HG03025 (cell line): ENCODE data around the gene TEX10.

ENCODE experiments used
- ATAC-seq: cut with Tn5 transposase; IDR thresholded peaks from one replicate; pipeline ENCODE4 v1.9.1; 2021; ENCODE audit warnings: mild to moderate bottlenecking, moderate library complexity; ENCODE audit not compliant: unreplicated experiment, low FRiP score

The TEX10 gene

DNA sequence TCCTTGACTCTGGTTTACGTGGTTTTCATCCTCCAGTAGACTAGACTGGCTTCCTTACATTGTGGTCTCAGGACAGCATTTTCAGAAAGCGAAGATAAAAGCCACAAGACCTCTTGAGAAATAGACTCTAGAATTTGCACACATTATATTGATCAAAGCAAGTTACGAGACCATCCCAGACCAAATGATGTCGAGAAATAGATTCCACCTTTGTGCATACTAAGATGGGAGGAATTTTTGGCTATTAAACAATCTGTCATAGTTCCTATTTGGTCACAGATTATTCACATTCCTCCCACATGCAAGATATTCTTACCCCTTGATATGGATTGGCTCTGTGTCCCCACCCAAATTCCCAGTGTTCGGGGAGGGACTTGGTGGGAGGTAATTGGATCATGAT lies 65.6 kb downstream of the TEX10 start:
- no peak for ATAC-seq

DNA sequence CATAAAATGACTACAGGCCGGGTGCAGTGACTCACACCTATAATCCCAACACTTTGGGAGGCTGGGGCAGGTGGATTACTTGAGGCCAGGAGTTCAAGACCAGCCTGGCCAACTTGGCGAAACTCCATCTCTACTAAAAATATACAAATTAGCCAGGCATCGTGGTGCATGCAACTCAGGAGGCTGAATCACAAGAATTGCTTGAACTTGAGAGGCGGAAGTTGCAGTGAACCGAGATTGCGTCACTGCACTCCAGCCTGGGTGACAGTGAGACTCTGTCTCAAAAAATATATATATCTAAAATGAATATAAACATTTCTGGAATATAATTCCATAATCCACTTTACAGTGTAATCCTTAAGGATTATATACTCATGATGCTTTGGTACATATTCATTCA lies 66.5 kb downstream of the TEX10 start:
- no peak for ATAC-seq

DNA sequence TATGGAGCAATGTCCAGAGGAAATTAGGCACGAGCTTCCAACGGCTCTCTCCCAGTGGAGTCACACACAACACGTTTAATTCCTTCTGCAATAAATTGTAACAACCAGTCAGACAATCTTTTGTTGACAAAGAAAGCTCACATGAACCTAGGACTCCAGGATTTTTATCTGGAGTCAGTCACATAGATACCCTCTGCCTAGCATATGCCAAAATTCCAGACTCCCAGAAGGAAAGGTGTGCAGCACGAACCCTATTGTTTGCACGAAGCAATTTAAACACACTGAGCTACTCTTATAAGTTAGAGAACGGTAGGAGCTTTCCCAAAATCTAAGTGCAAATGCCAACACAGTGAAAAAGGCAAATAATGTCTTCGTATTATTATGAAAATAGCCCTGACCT lies 67.1 kb downstream of the TEX10 start:
- ATAC-seq, result no peak

DNA sequence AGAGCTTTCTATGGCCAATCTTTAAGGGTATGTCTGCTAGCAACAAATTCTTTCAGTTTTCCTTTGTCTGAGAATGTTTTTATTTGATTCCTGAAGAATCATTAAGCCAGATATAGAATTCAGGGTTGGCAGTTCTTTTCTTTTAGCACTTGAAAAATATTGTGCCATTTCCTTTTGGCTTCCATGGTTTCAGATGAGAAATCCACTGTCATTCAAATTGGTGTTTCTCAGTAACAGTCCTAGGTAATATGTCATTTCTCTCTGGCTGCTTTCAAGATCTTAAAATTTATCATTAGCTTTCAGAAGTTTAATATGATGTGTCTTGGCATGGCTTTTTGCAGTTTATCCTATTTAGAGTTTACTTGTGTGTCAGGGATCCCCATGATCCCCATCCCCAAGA lies 67.7 kb downstream of the TEX10 start:
- ATAC-seq, result no peak

DNA sequence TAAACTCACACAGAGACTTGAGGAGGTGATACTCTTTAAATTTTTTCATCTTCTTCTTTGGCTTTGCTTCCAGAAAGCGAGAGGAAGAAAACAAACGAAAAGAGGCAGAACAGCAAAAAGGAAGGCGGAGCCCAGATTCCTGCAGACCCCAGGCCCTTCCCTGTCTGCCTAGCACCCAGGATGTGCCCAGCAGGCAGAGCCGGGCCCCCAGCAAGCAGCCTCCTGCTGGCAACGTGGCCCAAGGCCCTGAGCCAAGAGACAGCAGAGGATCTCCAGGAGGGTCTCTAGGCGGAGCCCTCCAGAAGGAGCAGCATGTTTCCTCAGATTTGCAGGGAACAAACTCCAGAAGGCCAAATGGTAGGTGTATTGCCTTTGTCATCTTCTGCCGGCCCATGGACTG lies 68.5 kb downstream of the TEX10 start:
- no peak for ATAC-seq

DNA sequence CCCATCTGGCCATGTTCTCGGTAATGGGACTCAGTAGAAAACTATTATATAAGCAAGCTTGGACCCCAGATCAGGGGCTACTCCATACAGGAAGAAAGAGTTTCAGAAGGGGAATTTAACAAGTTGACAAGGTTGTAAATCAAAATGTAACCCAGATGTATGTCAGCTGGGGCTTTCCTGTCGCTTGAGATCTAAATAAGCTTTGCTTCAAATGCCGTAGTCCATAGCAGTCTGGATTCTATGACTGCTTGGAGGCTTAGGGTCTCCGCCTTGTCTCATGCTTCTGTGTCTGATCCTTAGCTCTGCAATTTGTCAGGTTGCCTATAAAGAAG lies 70.4 kb downstream of the TEX10 start:
- ATAC-seq, result no peak

DNA sequence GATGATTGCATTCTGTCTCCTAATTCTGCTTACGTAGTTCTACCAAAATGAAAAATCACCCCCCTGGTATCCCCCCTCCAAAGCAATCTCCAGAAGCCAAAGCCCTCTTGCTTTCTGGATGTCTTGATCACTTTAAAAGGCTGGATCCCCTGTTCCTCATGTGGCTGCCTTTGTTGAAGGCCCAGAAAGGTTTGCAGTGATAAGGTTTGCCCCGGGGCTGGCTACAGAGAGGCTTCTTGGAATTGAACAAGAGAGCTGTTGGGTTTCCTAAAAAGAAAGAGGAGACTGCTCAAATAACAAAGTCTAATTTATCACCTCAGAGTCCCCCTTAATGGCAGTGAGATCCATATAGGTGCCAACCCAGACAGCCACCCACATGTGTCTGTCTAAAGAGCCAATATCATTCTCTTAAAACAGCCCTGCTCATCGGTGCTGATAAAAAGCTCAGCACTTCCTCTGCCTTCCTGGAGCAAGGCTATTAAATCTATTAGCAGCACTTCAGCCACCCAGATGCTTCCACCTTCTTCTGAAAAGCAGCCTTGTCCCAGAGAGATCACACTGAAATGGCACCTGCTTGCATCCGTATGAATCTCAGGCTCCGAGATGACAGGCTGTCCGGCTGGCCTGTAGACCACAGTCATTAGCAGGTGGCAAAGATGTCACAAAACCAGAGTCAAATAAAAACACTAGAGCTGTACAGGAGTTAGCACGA lies 70.9 kb downstream of the TEX10 start:
- ATAC-seq, result no peak

DNA sequence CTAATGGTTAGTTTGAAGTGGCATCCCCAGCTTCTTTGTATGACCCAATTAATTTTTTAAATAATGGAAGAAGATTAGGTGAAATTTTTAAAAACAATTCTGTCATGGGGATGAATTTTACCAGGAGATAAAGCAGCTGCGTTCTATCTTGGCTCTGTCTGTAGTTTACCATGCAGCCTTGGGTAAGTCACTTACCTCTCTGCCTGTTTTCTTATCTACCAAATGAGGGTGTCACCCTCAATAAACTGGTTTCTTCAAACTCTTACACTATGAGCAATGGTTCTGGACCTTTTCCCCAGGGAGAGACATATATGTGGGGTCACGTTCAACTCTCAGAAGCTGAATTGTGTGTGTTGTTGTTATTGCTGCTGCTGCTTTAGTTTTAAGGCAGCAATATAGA lies 71.7 kb downstream of the TEX10 start:
- ATAC-seq, result no peak

DNA sequence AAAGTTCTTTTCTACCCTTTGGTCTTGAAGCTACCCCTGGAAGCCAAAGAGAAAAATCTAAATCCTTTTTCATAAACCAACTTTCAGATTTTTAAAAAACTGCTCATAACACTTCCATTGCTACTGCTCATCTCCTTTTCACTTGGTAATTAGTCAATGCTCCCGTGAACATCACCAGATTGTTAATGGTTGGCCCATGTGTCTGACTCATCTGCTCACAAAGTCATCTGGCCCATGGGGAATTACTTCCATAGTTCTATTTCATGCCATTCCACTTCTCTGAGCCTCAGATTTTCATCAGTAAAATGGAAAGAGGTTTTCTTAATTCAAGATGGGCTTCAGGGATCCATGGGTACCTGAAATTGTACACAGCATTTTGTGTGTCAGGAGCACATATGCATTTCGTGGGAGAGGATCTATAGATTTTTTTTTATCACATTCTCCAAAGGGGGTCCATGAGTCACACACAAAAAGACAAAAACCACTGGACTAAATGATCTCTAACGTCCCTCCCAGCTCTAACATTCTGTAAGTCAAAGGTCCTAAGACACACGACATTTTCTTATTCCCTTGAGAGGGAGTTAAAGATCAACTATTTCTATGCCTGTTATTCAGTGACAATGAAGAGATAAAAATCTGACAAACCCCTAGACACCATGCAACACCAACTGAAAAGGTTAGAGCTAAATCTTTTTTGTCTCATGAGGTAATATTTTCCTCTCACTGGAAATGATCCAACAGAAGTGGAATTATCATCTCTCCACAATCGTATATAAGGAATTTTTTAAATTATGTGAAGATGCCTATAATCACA lies 75.4 kb downstream of the TEX10 start:
- no peak for ATAC-seq

DNA sequence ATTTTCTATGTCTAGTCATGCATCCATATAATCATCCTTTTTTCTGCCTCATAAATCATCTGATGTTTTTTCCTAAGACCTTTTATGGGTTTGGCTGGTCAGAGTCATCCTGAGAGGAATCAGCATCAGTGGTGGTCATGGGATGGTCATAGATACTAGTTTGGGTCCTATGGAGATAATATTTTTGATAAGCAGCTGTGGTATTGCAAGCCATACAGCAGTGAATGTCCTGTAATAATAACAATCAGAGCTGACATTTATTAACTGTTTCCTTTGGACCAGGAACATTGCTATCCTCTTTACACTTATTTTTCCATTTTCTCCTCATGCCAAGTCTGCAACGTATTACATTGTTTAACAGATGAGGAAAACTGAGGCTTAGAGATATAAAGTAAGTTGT lies 83.1 kb downstream of the TEX10 start:
- no peak for ATAC-seq

DNA sequence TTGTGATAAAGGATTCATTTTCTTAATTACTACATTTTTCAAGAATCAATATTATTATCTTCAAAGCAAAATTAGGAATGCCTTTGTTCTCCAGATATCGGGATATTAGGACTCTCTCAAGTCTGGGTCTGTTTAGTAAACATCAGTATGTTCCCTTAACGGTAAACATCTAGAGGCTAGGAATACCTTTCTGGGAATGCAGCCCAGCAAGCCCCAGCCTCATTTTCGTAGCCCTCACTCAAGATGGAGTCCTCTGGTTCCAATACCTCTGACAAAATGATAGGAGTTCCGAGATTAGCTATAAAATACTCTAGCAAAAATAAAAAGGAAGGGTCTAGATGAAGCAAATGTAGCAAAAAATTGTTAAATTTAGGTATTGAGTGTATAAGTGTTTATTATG lies 84.5 kb downstream of the TEX10 start:
- ATAC-seq, result no peak

DNA sequence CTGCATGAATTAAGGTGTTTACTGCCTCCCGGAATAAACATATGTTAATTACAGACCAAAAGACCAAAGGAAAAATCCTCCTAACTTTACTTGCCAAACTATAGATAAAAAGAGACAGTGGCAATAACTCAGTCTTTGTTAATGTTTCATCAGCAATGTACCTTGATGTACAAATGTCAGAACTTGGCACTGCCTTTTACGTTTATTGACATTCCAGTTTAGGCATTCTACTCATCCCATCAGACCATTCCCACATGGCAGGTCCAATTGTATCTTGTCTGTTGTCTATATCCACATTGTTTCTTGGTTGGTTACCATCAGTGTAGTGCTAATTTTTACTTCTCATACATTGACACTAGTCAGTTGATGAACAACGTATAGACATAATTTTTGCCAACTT lies 85.5 kb downstream of the TEX10 start:
- no peak for ATAC-seq
